IMR-90 (cell line): ENCODE measurements around the gene UBL3. TPM values are rescaled to one million over a fixed set of nuclear protein-coding genes. Genes with fewer than 3 reads are reported as not detected.
A peak's percentile ranks its signal among the peaks of the same experiment; 100 is the strongest.

Experiments used
- ATAC-seq: fragments of 200-7000 bp; cut with Tn5 transposase; 2 replicates; pipeline ENCODE4 v1.9.1; 2020; ENCODE audit warnings: low read depth, mild to moderate bottlenecking, moderate library complexity
- BruUV-seq: library from RNA; stranded (reverse); fragments of 400-500 nt; replicated peaks from 2 replicates; lab custom pipeline; 2021; lab: Mats Ljungman, UMichigan
- CTCF ChIA-PET: fragments of 300-600 bp; formaldehyde crosslinking; extraction: SDS; loops from one replicate; lab custom pipeline; 2021; ENCODE audit warnings: antibody characterized with exemption; lab: Yijun Ruan, JAX
- POLR2A ChIA-PET: fragments of 300-600 bp; sonication (Branson Sonifier 250); formaldehyde crosslinking; loops from one replicate; lab custom pipeline; 2022; ENCODE audit warnings: antibody characterized with exemption; ENCODE audit not compliant: unreplicated experiment; lab: Charles Lee
- DNase-seq: peaks from one replicate; pipeline ENCODE4 v3.0.0; 2013
- H2AFZ ChIP-seq: replicated peaks from 2 replicates; pipeline ENCODE3; 2013; ENCODE audit warnings: low read length, mild to moderate bottlenecking; ENCODE audit not compliant: poor library complexity
- H2AK5ac ChIP-seq: 2 replicates; pipeline ENCODE4 v1.6.1; 2013; ENCODE audit warnings: low read depth, low read length, inconsistent platforms
- H2AK9ac ChIP-seq: replicated peaks from 2 replicates; pipeline ENCODE3; 2013; ENCODE audit warnings: mild to moderate bottlenecking, low read depth, low read length, moderate library complexity; ENCODE audit not compliant: poor library complexity
- H2BK120ac ChIP-seq: 2 replicates; pipeline ENCODE4 v1.6.1; 2013; ENCODE audit warnings: low read depth, low read length, inconsistent platforms
- H2BK15ac ChIP-seq: 3 replicates; pipeline ENCODE4 v1.6.1; 2013; ENCODE audit warnings: low read depth, low read length, inconsistent platforms
- H2BK20ac ChIP-seq: 2 replicates; pipeline ENCODE4 v1.6.1; 2013; ENCODE audit warnings: low read depth, mild to moderate bottlenecking, inconsistent platforms, low read length, moderate library complexity
- H2BK5ac ChIP-seq: 2 replicates; pipeline ENCODE4 v1.6.1; 2013; ENCODE audit warnings: mild to moderate bottlenecking, low read depth, low read length, inconsistent platforms; ENCODE audit not compliant: poor library complexity, severe bottlenecking
- H3K14ac ChIP-seq: replicated peaks from 2 replicates; pipeline ENCODE4 v1.6.1; 2013; ENCODE audit warnings: low read depth, low read length, inconsistent platforms
- H3K18ac ChIP-seq: 2 replicates; pipeline ENCODE4 v1.6.1; 2013; ENCODE audit warnings: low read depth, low read length, control low read depth
- H3K23ac ChIP-seq: 2 replicates; pipeline ENCODE4 v1.6.1; 2013; ENCODE audit warnings: low read depth, low read length, inconsistent platforms
- H3K27ac ChIP-seq: 2 replicates; pipeline ENCODE4 v1.5.1; 2013; ENCODE audit warnings: mild to moderate bottlenecking, control low read depth, low read length; ENCODE audit not compliant: insufficient read depth
- H3K27me3 ChIP-seq: 2 replicates; pipeline ENCODE4 v1.6.1; 2013; ENCODE audit warnings: low read length; ENCODE audit not compliant: control insufficient read depth, insufficient read depth
- H3K36me3 ChIP-seq: 2 replicates; pipeline ENCODE4 v1.6.1; 2013; ENCODE audit warnings: low read length, mixed read lengths; ENCODE audit not compliant: control insufficient read depth, insufficient read depth
- H3K4ac ChIP-seq: 2 replicates; pipeline ENCODE4 v1.6.1; 2013; ENCODE audit warnings: low read depth, low read length, inconsistent platforms
- H3K4me1 ChIP-seq: 2 replicates; pipeline ENCODE4 v1.6.1; 2013; ENCODE audit warnings: low read length, mixed read lengths; ENCODE audit not compliant: control insufficient read depth, insufficient read depth
- H3K4me2 ChIP-seq: 2 replicates; pipeline ENCODE4 v1.6.1; 2013; ENCODE audit warnings: low read depth, mild to moderate bottlenecking, control low read depth, low read length, moderate library complexity
- H3K4me3 ChIP-seq: 2 replicates; pipeline ENCODE4 v1.5.1; 2013; ENCODE audit warnings: low read depth, mild to moderate bottlenecking, control low read depth, low read length, moderate library complexity; ENCODE audit not compliant: insufficient read depth
- H3K56ac ChIP-seq: 2 replicates; pipeline ENCODE4 v1.6.1; 2013; ENCODE audit warnings: low read length, inconsistent platforms; ENCODE audit not compliant: insufficient read depth; ENCODE audit errors: extremely low read depth
- H3K79me1 ChIP-seq, 2 experiments: 2 replicates each; pipeline ENCODE4 v1.6.1; 2013; ENCODE audit warnings: low read length in 2 of 2, inconsistent platforms in 1 of 2, low read depth in 1 of 2
- H3K9ac ChIP-seq: 2 replicates; pipeline ENCODE4 v1.6.1; 2013; ENCODE audit warnings: low read depth, low read length, control low read depth
- H3K9me1 ChIP-seq: 2 replicates; pipeline ENCODE4 v1.6.1; 2013; ENCODE audit warnings: low read length, inconsistent platforms; ENCODE audit not compliant: insufficient read depth
- H3K9me3 ChIP-seq: 2 replicates; pipeline ENCODE4 v1.6.1; 2013; ENCODE audit warnings: low read length; ENCODE audit not compliant: control insufficient read depth, insufficient read depth
- H4K20me1 ChIP-seq: 2 replicates; pipeline ENCODE4 v1.6.1; 2013; ENCODE audit warnings: low read length, inconsistent platforms; ENCODE audit not compliant: insufficient read depth
- H4K5ac ChIP-seq: 2 replicates; pipeline ENCODE4 v1.6.1; 2013; ENCODE audit warnings: mild to moderate bottlenecking, low read depth, low read length, control low read depth
- H4K8ac ChIP-seq, 2 experiments: 2 replicates each; pipeline ENCODE4 v1.6.1; 2013; ENCODE audit warnings: low read depth in 2 of 2, low read length in 2 of 2, control low read depth in 1 of 2, inconsistent platforms in 1 of 2
- H4K91ac ChIP-seq: 2 replicates; pipeline ENCODE4 v1.6.1; 2013; ENCODE audit warnings: low read depth, low read length, inconsistent platforms; ENCODE audit not compliant: insufficient read depth
- BHLHE40 ChIP-seq: fragments of 150-350 bp; IDR thresholded peaks from 2 replicates; pipeline ENCODE4 v1.6.1; 2016; ENCODE audit warnings: mild to moderate bottlenecking, low read depth, low read length
- FOS ChIP-seq: fragments of 150-350 bp; IDR thresholded peaks from 2 replicates; pipeline ENCODE4 v1.6.1; 2016; ENCODE audit warnings: low read depth, low read length
- WGBS, 2 experiments: methylation state at CpG; one replicate each; pipeline versions ENCODE4 v1.1.5 to v1.1.7; 2013; ENCODE audit warnings: missing lambda C conversion rate in 2 of 2; ENCODE audit not compliant: insufficient read length in 1 of 2; ENCODE audit errors: extremely low coverage in 2 of 2; 5-methylcytosine and 5-hydroxymethylcytosine counted together
- dilution Hi-C: fragments of 300-500 bp; cut with HindIII; formaldehyde crosslinking; loops from one replicate; pipeline ENCODE4 v1.14.3; 2018; ENCODE audit warnings: low sequenced_read_pairs; ENCODE audit not compliant: unreplicated experiment
- in situ Hi-C: fragments of 300-500 bp; cut with MboI; formaldehyde crosslinking; loops from 3 replicates; pipeline ENCODE4 v1.14.3; 2019; ENCODE audit warnings: low sequenced_read_pairs, inconsistent platforms, mixed read lengths
- intact Hi-C: fragments of 100-400 bp; cut with micrococcal nuclease; formaldehyde crosslinking; loops from 2 replicates; pipeline ENCODE4 v1.10.0; 2022
- polyA plus RNA-seq, 3 experiments: library from polyadenylated mRNA; depleted of rRNA; stranded (reverse); fragments of >200 nt; gene quantifications; 2 replicates each; pipeline ENCODE4 v1.2.3, GENCODE V29; 2012; ENCODE audit warnings: low replicate concordance in 1 of 3
- total RNA-seq: library from RNA; depleted of rRNA; stranded (reverse); fragments of >200 nt; gene quantifications from 2 replicates; pipeline ENCODE4 v1.2.3, GENCODE V29; 2012

The UBL3 gene
- total and polyA plus RNA-seq, 2 of the 4 experiments (the other 2 are of a cell fraction) = 16.0 to 19.9 TPM

DNA sequence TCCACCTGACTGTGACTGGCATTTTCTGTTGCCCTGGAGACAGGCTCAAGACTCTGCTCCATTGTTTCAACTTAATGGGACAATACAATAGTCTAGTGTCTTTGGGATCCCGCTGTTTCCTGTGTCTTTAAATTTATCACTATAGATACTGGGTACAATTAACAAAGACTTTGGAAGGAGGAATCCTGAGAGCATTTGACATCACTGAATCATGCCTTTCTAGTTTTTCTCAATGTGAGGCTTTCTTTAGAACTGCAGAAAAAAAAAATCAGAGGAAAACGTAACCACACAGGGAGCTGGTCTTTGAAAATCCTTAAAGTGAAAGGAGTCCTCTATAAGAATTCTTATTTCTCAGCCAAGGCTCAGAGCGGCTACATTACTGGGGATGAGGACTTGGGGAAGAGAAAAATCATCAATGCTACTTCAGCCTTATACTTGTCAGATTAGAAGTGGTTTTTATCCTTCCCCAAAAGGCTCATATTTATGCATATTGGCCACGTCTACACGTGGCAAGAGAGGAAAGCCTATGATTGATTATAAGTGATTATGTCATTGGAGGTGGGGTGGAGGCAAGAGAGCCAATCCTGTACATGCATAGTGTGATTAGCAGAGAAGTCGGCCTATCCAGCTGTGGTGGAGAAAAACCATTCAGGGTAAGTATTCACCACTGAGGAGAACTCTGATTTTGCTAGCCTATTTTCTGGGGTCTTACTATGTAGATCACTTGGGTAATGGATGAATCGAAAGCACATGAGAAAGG lies 34.4 kb upstream of the UBL3 start:
- H3K36me3 ChIP-seq = no peaks in the 10 kb centered on the region
- H4K8ac ChIP-seq = no peak overlapping the region
- H2AK9ac ChIP-seq = no peak overlapping the region
- no peak overlapping the region for H3K4me3 ChIP-seq
- H3K23ac ChIP-seq = no peak overlapping the region
- H4K5ac ChIP-seq = no peak overlapping the region
- BruUV-seq = no TSS peak
- H2AFZ ChIP-seq = no peak overlapping the region
- intact Hi-C loops = no loop called here
- DNase-seq = peak; percentile 22
- H2BK120ac ChIP-seq = no peak overlapping the region
- H3K79me1 ChIP-seq = no peaks in the 10 kb centered on the region
- ChIA-PET POLR2A (no interaction called here), CTCF (interaction anchor here (0.6 kb wide), 1 partner anchor 16 kb away, joined by 3 read pairs; no protein-coding TSS in a partner anchor)
- H3K27ac ChIP-seq = no peak overlapping the region
- TF ChIP-seq BHLHE40 (no peak), FOS (no peak)
- H2BK5ac ChIP-seq = no peak overlapping the region
- no peak overlapping the region for H3K9ac ChIP-seq
- H3K56ac ChIP-seq = no peak overlapping the region
- H3K9me3 ChIP-seq = no peaks in the 10 kb centered on the region
- no peak overlapping the region for H3K18ac ChIP-seq
- H3K4me2 ChIP-seq = no peak overlapping the region
- H3K9me1 ChIP-seq = no peaks in the 10 kb centered on the region; the same call in 1 of the 2 replicates
- no peaks in the 10 kb centered on the region for H4K20me1 ChIP-seq
- no peak overlapping the region for H2BK15ac ChIP-seq
- H3K4ac ChIP-seq = no peak overlapping the region
- ATAC-seq = no peak
- no peak overlapping the region for H3K14ac ChIP-seq
- no peak overlapping the region for H2BK20ac ChIP-seq
- H3K4me1 ChIP-seq = peaks cover 3% of the 10 kb centered on the region; the same call in 1 of the 2 replicates
- dilution Hi-C loops = no loop called here
- H2AK5ac ChIP-seq = no peak overlapping the region
- H4K91ac ChIP-seq = no peak overlapping the region
- in situ Hi-C loops = no loop called here
- peaks cover 2% of the 10 kb centered on the region; the same call in 1 of the 2 replicates for H3K27me3 ChIP-seq
- WGBS, 2 experiments = 100% methylated on average over 1 of the region's 7 CpGs; no CpG with 5 or more reads in 1 of the 2 experiments
